GM12878 (cell line): ENCODE data around the gene PKMYT1. TPM values are rescaled to one million over a fixed set of nuclear protein-coding genes. Genes with fewer than 3 reads are reported as not detected.
A peak's percentile ranks its signal among the peaks of the same experiment; 100 is the strongest.

Experiments used
- ATAC-seq: fragments of 200-7000 bp; cut with Tn5 transposase; 3 replicates; pipeline ENCODE4 v1.9.1; 2020; ENCODE audit warnings: mild to moderate bottlenecking, moderate library complexity
- BruUV-seq: library from RNA; stranded (reverse); fragments of 400-500 nt; replicated peaks from 2 replicates; lab custom pipeline; 2021; lab: Mats Ljungman, UMichigan
- CTCF ChIA-PET: fragments of 300-600 bp; sonication (Branson Sonifier 250); formaldehyde crosslinking; extraction: SDS; loops from one replicate; lab custom pipeline; 2021; ENCODE audit warnings: inconsistent platforms; lab: Yijun Ruan, JAX
- POLR2A ChIA-PET: fragments of 350-600 bp; formaldehyde crosslinking; extraction: SDS; loops from one replicate; lab custom pipeline; 2021; ENCODE audit warnings: inconsistent platforms; lab: Charles Lee
- RAD21 ChIA-PET: fragments of 300-600 bp; sonication (Branson Sonifier 250); formaldehyde crosslinking; loops from one replicate; lab custom pipeline; 2023; ENCODE audit warnings: antibody characterized with exemption; ENCODE audit not compliant: unreplicated experiment; lab: Charles Lee
- SMC1A ChIA-PET: fragments of 300-600 bp; sonication (Branson Sonifier 250); formaldehyde crosslinking; loops from one replicate; lab custom pipeline; 2023; ENCODE audit not compliant: unreplicated experiment, uncharacterized antibody; lab: Charles Lee
- DNase-seq: peaks from one replicate; pipeline ENCODE4 v3.0.0-alpha.2; 2011; ENCODE audit warnings: low read depth, low spot score
- FAIRE-seq: peaks from 3 replicates; lab custom pipeline; 2011; peaks lifted over from hg19 to GRCh38; lab: Jason Lieb, UNC
- H2AFZ ChIP-seq: 2 replicates; pipeline ENCODE4 v1.6.0; 2011; ENCODE audit warnings: low read depth, low read length, control low read depth; ENCODE audit not compliant: control insufficient read depth
- H3K27ac ChIP-seq: 2 replicates; pipeline ENCODE4 v1.5.1; 2011; ENCODE audit warnings: control low read depth; ENCODE audit not compliant: control insufficient read depth, insufficient read depth
- H3K27me3 ChIP-seq, 2 experiments: replicated peaks in 1 of 2; 2 replicates each; pipeline versions ENCODE4 v1.6.0 to v1.6.1; 2011; ENCODE audit warnings: low read length in 1 of 2; ENCODE audit not compliant: control insufficient read depth in 2 of 2, insufficient read depth in 2 of 2
- H3K36me3 ChIP-seq, 2 experiments: 2 replicates each; pipeline ENCODE4 v1.5.1; 2011; ENCODE audit warnings: low read length in 1 of 2; ENCODE audit not compliant: control insufficient read depth in 2 of 2, insufficient read depth in 2 of 2
- H3K4me1 ChIP-seq: 2 replicates; pipeline ENCODE4 v1.6.1; 2011; ENCODE audit warnings: mild to moderate bottlenecking, low read length, moderate library complexity, mixed read lengths; ENCODE audit not compliant: control insufficient read depth, insufficient read depth
- H3K4me2 ChIP-seq: 2 replicates; pipeline ENCODE4 v1.6.0; 2011; ENCODE audit warnings: control low read depth; ENCODE audit not compliant: control insufficient read depth, insufficient read depth
- H3K4me3 ChIP-seq: fragments of 200-600 bp; sonication (generic); 2 replicates; pipeline ENCODE4 v1.5.1; 2016
- H3K79me2 ChIP-seq: 2 replicates; pipeline ENCODE4 v1.6.0; 2011; ENCODE audit warnings: low read length; ENCODE audit not compliant: control insufficient read depth, insufficient read depth
- H3K9ac ChIP-seq: 2 replicates; pipeline ENCODE4 v1.8.0; 2011; ENCODE audit warnings: low read length, control low read depth, mixed read lengths; ENCODE audit not compliant: control insufficient read depth, insufficient read depth
- H3K9me3 ChIP-seq: replicated peaks from 3 replicates; pipeline ENCODE4 v1.5.1; 2011; ENCODE audit warnings: mild to moderate bottlenecking, low read length; ENCODE audit not compliant: control insufficient read depth, insufficient read depth
- H4K20me1 ChIP-seq: 2 replicates; pipeline ENCODE4 v1.6.0; 2011; ENCODE audit not compliant: control insufficient read depth, insufficient read depth
- BCL11A ChIP-seq: IDR thresholded peaks from 2 replicates; pipeline ENCODE4 v1.6.1; 2011; ENCODE audit warnings: low read depth, low read length
- ESRRA ChIP-seq: IDR thresholded peaks from 2 replicates; pipeline ENCODE4 v1.6.1; 2012; ENCODE audit warnings: mild to moderate bottlenecking, low read length, improper control_type of control experiment
- IKZF1 ChIP-seq: fragments of 450-650 bp; conservative IDR thresholded peaks from 2 replicates; pipeline ENCODE4 v1.6.1; 2017; ENCODE audit warnings: antibody characterized with exemption, mild to moderate bottlenecking
- IKZF2 ChIP-seq, 2 experiments: fragments of 450-650 bp; IDR thresholded peaks; 2 replicates each; pipeline ENCODE4 v1.6.1; 2017; ENCODE audit warnings: mild to moderate bottlenecking in 2 of 2, moderate library complexity in 2 of 2
- LARP7 ChIP-seq: fragments of 450-650 bp; IDR thresholded peaks from 2 replicates; pipeline ENCODE4 v1.6.1; 2017; ENCODE audit warnings: mild to moderate bottlenecking
- MEF2B ChIP-seq: fragments of 450-650 bp; IDR thresholded peaks from 2 replicates; pipeline ENCODE4 v1.6.1; 2018; ENCODE audit warnings: mild to moderate bottlenecking, moderate library complexity; ENCODE audit not compliant: partially characterized antibody, poor library complexity, severe bottlenecking
- MTA3 ChIP-seq: IDR thresholded peaks from 2 replicates; pipeline ENCODE4 v1.6.1; 2012; ENCODE audit warnings: low read length, inconsistent platforms, borderline replicate concordance
- NR2C2 ChIP-seq: IDR thresholded peaks from 2 replicates; pipeline ENCODE4 v1.6.1; 2011; ENCODE audit warnings: borderline replicate concordance, low read depth; ENCODE audit not compliant: control insufficient read depth, insufficient read length
- NR2F1 ChIP-seq: fragments of 450-650 bp; conservative IDR thresholded peaks from 2 replicates; pipeline ENCODE4 v1.6.1; 2017; ENCODE audit warnings: mild to moderate bottlenecking
- PRDM15 ChIP-seq: fragments of 450-650 bp; formaldehyde crosslinking; IDR thresholded peaks from 2 replicates; pipeline ENCODE4 v1.4.0; 2020; ENCODE audit warnings: mild to moderate bottlenecking, moderate library complexity
- RAD51 ChIP-seq: fragments of 450-650 bp; IDR thresholded peaks from 2 replicates; pipeline ENCODE4 v1.6.1; 2016; ENCODE audit warnings: moderate library complexity, mild to moderate bottlenecking, inconsistent platforms
- RUNX3 ChIP-seq: IDR thresholded peaks from 2 replicates; pipeline ENCODE4 v1.6.1; 2012; ENCODE audit warnings: low read length, inconsistent platforms
- WGBS: methylation state at CpG from one replicate; pipeline ENCODE4 v1.1.6; 2016; ENCODE audit warnings: low lambda C conversion rate; ENCODE audit not compliant: insufficient replicate concordance, insufficient coverage; ENCODE audit errors: missing lambda C conversion rate; 5-methylcytosine and 5-hydroxymethylcytosine counted together
- in situ Hi-C: fragments of 300-500 bp; cut with MboI; formaldehyde crosslinking; loops from 9 replicates; pipeline ENCODE4 v1.14.3; 2018; ENCODE audit warnings: mixed read lengths
- intact Hi-C: fragments of 100-400 bp; cut with micrococcal nuclease; formaldehyde crosslinking; loops from one replicate; pipeline ENCODE4 v1.14.2; 2022; ENCODE audit not compliant: unreplicated experiment
- polyA plus RNA-seq, 11 experiments: library from polyadenylated mRNA; depleted of rRNA in 4 of 11; unstranded in 6 of 11; stranded (reverse) in 5 of 11; fragments of >200 nt; fragmentation: Nextera tagmentation in 4 of 11; fragmentation: Illumina TruSeq in 1 of 11; extraction: Ambion mirVana in 4 of 11; extraction: Trizol in 1 of 11; gene quantifications; 1 replicate in 1 of 11; 2 replicates in 10 of 11; pipeline versions ENCODE4 v1.2.1 to v1.2.3, GENCODE V29; 2011 to 2016; ENCODE audit warnings: inconsistent platforms in 2 of 11, missing spikeins in 2 of 11, low read depth in 1 of 11
- total RNA-seq, 4 experiments: library from RNA; depleted of rRNA in 3 of 4; stranded (reverse); fragments of >200 nt in 3 of 4; fragmentation: Illumina TruSeq in 1 of 4; extraction: Trizol in 1 of 4; gene quantifications; 2 replicates each; pipeline versions ENCODE4 v1.2.1 to v1.2.3, GENCODE V29; 2013 to 2021

Gene PKMYT1
- total and polyA plus RNA-seq, 10 of the 15 experiments (the other 5 are each of a cell fraction or from before 2014, with no cell fraction given): 4.6 to 101 (median 29.9) TPM

GRCh38 chr16:3020604-3021448, 40.6 kb upstream of the PKMYT1 start:
- CTCF ChIA-PET: interaction anchor here (0.7 to 18.2 kb wide), 6 partner anchors 7 to 153 kb away, joined by 3 to 421 read pairs (median 6); no protein-coding TSS in a partner anchor
- FAIRE-seq (peak; percentile 27), DNase-seq (no peak), ATAC-seq (0 out of 3 replicates have a peak, but pooled peaks have one; percentile 1)
- Histone ChIP-seq H3K27ac (no peak overlapping the region), H3K4me3 (peak overlapping the region; percentile 73), H3K9ac (no peak overlapping the region; the same call in 1 of the 2 replicates), H3K36me3 (no peaks in the 10 kb centered on the region; a peak in 1 of 4 replicates), H2AFZ (peak overlapping the region; percentile 77), H3K4me2 (peak overlapping the region; percentile 83), H3K79me2 (no peaks in the 10 kb centered on the region), H3K4me1 (peaks cover 25% of the 10 kb centered on the region), H4K20me1 (no peaks in the 10 kb centered on the region), H3K9me3 (no peaks in the 10 kb centered on the region), H3K27me3 (no peaks in the 10 kb centered on the region)
- RAD21 ChIA-PET: interaction anchor here (1.1 to 2.2 kb wide), 7 partner anchors 7 to 38 kb away, joined by 3 to 21 read pairs (median 5); no protein-coding TSS in a partner anchor
- WGBS: 1% methylated on average over 39 of the region's 57 CpGs
- BruUV-seq: no TSS peak
- POLR2A ChIA-PET: interaction anchor here (0.6 to 1.5 kb wide), 4 partner anchors 11 to 138 kb away, joined by 3 to 5 read pairs (median 4); partner anchors contain the start of gene FLYWCH2
- in situ Hi-C loops (no loop called here), intact Hi-C loops (no loop called here)
- peak; percentile 4; the same call in 1 of the 2 replicates for TF ChIP-seq LARP7
- TF ChIP-seq IKZF2 (IDR thresholded peaks at IDR 0.05): 0 out of 4 replicates have a peak, but pooled peaks of 1 of the 2 experiments have one; percentile 8
- no peak for TF ChIP-seq NR2C2
- SMC1A ChIA-PET: interaction anchor here (1.3 to 10.1 kb wide), 2 partner anchors 16 to 109 kb away, joined by 3 to 91 read pairs; no protein-coding TSS in a partner anchor

GRCh38 chr16:3020247-3020603, 40.0 kb upstream of the PKMYT1 start, which contains the start of gene TNFRSF12A:
TSS of gene TNFRSF12A (plus strand) at chr16:3020368. CDS start at chr16:3020398, 30 bp downstream.
- peak within 1 kb of the TSS; percentile 73 for H3K4me3 ChIP-seq
- TF ChIP-seq ESRRA (no peak), PRDM15 (CRISPR knock-in tag) (no peak), IKZF1 (0 out of 2 replicates have a peak, but pooled peaks have one; percentile 41), NR2F1 (peak; percentile 38; the same call in 1 of the 2 replicates), RAD51 (no peak), LARP7 (0 out of 2 replicates have a peak, but pooled peaks have one; percentile 24), BCL11A (no peak), RUNX3 (no peak), MTA3 (no peak), MEF2B (no peak)

More at GRCh38 chr16:3020247-3020603, 40.0 kb upstream of the PKMYT1 start, which contains the start of gene TNFRSF12A:
- no peaks in the 10 kb centered on the region for H3K9me3 ChIP-seq
- DNase-seq: no peak
- no peak within 1 kb of the TSS; the same call in 1 of the 2 replicates for H3K9ac ChIP-seq
- SMC1A ChIA-PET: no interaction called here
- FAIRE-seq: no peak
- ATAC-seq: peak; percentile 56
- RAD21 ChIA-PET: interaction anchor here (1.1 to 2.2 kb wide), 7 partner anchors 8 to 39 kb away, joined by 3 to 21 read pairs (median 5); no protein-coding TSS in a partner anchor
- POLR2A ChIA-PET: interaction anchor here (0.7 to 1.5 kb wide), 4 partner anchors 10 to 137 kb away, joined by 3 to 5 read pairs (median 4); partner anchors contain the start of gene FLYWCH2
- in situ Hi-C loops (no loop called here), intact Hi-C loops (no loop called here)
- H3K27ac ChIP-seq: no peak within 1 kb of the TSS
- no peaks in the 10 kb centered on the region for H4K20me1 ChIP-seq
- no peaks in the 10 kb centered on the region for H3K27me3 ChIP-seq
- 1% methylated on average over 34 of the region's 49 CpGs for WGBS
- peak within 1 kb of the TSS; percentile 83 for H3K4me2 ChIP-seq
- H3K4me1 ChIP-seq: peaks cover 25% of the 10 kb centered on the region
- peak within 1 kb of the TSS; percentile 87 for H2AFZ ChIP-seq
- CTCF ChIA-PET: interaction anchor here (0.9 to 18.2 kb wide), 4 partner anchors 8 to 112 kb away, joined by 4 to 421 read pairs (median 14); no protein-coding TSS in a partner anchor
- no TSS peak for BruUV-seq
- no peaks in the 10 kb centered on the region for H3K79me2 ChIP-seq
- H3K36me3 ChIP-seq: no peaks in the 10 kb centered on the region; a peak in 1 of 4 replicates
